M059J (cell line): ENCODE measurements around the gene PHOSPHO1. TPM values are rescaled to one million over a fixed set of nuclear protein-coding genes. Genes with fewer than 3 reads are reported as not detected.
A peak's percentile ranks its signal among the peaks of the same experiment; 100 is the strongest.

Experiments
- DNase-seq: peaks from one replicate; pipeline ENCODE4 v3.0.0-alpha.2; 2012; ENCODE audit warnings: low read depth
- total RNA-seq: library from RNA; depleted of rRNA; stranded (reverse); fragments of >200 nt; shearing (Covaris generic); gene quantifications from 2 replicates; pipeline ENCODE4 v1.2.3, GENCODE V29; 2014

PHOSPHO1 gene
- total RNA-seq, 1 experiment from 2014 or later: 0.37 TPM

DNA sequence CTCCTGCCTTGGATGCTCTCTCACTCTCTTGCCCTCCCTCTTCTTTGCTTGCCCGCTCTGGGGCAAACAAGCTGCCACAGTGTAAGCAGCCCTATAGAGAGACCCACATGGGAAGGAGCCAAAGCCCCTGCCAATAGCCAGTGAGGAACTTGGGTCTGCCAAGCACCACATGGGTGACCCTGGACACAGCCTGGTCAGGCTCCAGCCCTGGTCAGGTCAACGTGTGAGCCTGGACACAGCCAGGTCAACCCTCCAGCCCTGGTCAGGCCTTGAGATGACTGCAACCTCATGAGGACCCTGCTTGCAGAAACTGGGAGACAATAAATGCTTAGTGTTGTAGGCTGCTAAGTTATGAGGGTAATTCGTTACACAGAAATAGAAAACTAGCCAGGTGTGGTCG, 14.3 kb upstream of the PHOSPHO1 start:
- no peak for DNase-seq

GRCh38 chr17:49242813-49243212, 12.2 kb upstream of the PHOSPHO1 start:
- no peak for DNase-seq

GRCh38 chr17:49241692-49242397, 11.3 kb upstream of the PHOSPHO1 start:
- DNase-seq: no peak

- no peak for DNase-seq
Measured at GRCh38 chr17:49241040-49241439, 10.5 kb upstream of the PHOSPHO1 start.

GRCh38 chr17:49240619-49241018, 10.0 kb upstream of the PHOSPHO1 start:
- DNase-seq: no peak

- no peak for DNase-seq
Measured at GRCh38 chr17:49239963-49240362, 9.4 kb upstream of the PHOSPHO1 start.

GRCh38 chr17:49235896-49236295, 5.3 kb upstream of the PHOSPHO1 start:
- DNase-seq: no peak

GRCh38 chr17:49234509-49235080, 4.0 kb upstream of the PHOSPHO1 start:
- no peak for DNase-seq

DNA sequence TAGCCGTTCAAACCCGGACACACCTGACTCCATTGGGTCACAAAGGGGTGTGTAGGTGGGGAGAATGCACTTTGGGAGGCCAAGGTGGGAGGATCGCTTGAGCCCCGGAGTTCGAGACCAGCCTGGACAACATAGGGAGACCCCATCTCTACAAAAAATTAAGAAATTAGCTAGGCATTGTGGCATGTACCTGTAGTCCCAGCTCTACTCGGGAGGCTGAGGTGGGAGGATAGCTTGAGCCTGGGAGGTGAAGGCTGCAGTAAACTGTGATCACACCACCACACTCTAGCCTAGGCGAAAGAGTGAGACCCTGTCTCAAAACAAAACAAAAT, 942 bp upstream of the PHOSPHO1 start:
- DNase-seq: no peak

- no peak for DNase-seq
Measured at GRCh38 chr17:49229805-49230600, 584 bp downstream of the PHOSPHO1 start.

DNA sequence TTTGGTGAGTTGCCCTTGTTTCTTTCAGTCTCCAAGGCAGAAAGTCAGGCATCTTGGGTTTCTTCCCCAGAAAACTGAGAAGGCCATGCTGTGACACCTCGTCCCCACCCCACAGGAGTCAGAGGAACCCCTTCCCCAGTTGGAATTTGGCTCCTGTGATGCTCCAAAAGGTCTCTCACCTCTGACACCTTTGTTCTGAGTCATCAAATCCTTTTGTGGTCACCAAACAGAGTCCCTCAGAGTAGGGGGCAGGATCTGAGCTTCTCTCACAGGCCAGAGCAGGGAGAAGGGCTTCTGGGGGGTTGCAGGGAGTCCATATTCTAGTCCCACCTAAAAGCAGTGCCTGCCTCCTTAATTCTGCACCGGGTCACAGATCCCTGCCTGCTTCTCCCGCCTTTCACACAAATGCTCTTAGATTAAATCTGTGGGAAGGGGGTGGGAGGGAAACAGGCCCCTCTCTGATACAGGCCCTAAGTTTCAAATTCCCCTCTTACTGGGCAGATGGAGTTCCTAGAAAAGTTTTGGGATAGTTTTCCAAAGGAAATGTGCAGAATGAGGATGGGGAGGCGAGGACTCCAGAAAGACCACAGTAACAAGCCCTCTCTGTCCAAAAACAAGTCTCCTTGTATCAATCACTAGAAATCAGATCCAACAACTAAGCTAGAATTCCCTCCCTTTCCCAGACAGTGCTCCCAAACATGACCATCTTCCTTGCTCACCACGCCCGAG, 1.3 kb downstream of the PHOSPHO1 start:
- DNase-seq: no peak

GRCh38 chr17:49227436-49228261, 2.9 kb downstream of the PHOSPHO1 start:
- peak; percentile 72 for DNase-seq

- DNase-seq: no peak
Measured at GRCh38 chr17:49226771-49227435, 3.7 kb downstream of the PHOSPHO1 start.

DNA sequence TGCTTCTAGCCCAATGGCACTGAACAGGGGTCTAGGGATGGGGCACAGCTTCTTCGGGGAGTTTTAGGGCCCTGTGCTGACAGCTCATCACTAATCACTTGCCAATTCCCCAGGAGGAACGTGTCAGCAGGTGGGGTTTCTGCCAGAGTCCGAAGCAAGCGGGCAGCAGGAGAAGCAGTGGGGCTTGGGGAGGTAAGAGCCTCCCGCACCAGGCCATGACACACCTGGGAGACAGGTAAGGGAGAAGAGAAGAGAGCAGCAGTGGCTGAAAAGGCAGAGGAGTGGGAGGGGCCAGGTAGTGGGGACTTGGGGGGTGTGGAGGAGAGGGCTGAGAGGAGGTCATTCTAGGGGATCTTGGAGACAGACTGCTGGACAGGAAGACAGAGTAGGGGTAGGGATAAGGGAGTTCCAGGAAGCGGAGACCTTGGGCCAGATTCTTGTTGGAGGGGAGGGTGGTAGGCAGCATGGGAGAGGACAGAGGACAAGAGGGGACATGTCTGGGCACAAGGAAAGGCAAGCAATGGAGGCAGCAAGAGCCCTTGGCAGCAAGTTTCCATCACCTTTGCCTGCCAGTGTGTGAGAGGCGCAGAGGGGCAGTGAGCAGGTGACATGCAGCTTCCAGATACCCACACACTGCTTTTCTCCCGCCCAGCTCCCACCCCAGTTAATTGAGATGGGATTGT, 4.9 kb downstream of the PHOSPHO1 start:
- DNase-seq: no peak

DNA sequence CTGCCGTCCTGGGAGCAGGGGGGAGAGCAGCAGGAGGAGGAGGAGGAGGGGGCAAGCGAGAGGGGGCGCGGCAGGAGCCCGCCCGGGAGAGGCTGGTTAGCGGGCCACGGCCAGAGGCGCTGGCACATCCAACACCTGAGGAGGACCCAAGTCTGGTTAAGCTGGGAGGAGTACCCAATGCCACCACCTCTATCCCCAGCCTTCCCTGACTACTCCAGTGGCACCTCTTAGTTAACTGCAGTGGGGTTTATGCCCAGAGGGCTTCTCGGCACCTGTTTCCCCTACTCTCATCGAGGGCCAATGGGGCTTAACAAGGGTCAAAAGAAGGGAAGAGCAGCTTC, 5.6 kb downstream of the PHOSPHO1 start:
- no peak for DNase-seq

DNA sequence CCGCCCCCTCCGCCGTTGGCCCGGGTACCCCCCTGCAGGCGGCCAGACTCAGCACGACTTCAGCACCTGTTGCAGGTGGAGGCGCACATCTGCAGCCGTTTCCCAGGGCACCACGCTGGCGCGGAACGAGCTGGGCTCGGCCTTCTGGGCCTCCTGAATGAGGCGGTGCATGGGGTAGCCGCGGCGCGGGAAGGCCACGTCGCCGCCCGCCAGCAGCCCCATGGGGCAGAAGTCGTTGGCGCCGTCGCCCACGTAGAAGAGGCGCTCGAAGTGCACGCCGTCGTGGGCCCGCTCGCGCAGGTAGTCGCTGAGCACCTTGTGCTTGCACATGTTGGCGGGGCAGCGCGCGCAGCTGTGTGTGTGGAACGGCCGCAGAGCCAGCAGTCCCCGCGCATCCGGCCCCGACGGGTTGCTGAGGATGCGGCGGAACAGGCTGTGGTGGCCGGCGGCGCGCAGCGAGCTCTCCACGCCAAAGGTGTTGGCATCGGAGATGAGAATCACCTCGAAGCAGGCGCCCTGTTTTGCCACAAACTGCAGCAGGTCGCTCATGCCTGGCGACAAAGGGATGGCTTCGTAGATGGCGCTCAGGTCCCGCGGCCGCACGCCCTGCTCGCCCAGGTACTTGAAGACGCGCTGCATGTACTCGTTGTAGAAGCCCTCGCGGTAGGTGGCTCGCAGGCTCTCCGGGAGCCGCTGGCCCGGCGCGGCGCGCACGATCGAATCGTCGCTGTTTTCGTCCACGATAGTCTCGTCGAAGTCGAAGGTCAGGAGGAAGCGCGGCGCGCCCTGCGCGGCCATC, 6.2 kb downstream of the PHOSPHO1 start:
- DNase-seq: no peak

- peak; percentile 27 for DNase-seq
Measured at GRCh38 chr17:49223517-49224197, 6.9 kb downstream of the PHOSPHO1 start.

DNA sequence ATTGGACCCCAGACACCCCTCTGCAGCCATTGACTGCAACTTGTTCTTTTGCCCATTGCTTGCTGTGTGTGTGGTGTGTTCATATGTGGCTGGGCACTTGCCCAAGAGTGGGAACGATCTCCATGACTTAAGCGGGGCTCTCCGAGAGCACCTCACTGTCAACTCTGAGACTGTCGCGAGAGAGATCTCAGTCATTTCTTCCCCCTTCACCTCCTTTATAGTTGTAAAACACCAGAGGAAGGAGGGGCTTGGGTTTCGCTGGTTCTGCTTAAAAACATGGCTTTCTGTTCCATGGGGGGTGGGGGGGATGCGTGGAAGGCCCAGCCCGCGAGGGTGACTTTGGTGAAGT, 7.4 kb downstream of the PHOSPHO1 start:
- DNase-seq: no peak

- DNase-seq: no peak
Measured at GRCh38 chr17:49219987-49220386, 10.6 kb downstream of the PHOSPHO1 start.
